Retinal pigment epithelial cell (primary cell): ENCODE measurements around the gene INPP4A.
A peak's percentile ranks its signal among the peaks of the same experiment; 100 is the strongest.
"Not testable (repeated sequence)": the region's sequence is repeated elsewhere in the genome, so short reads cannot be mapped to it uniquely, and the experiment has no call there.

Experiments
- DNase-seq: peaks from one replicate; pipeline ENCODE4 v3.0.0-alpha.2; 2010; ENCODE audit warnings: low read depth
- H3K4me3 ChIP-seq: 2 replicates; pipeline ENCODE4 v1.5.1; 2011; ENCODE audit warnings: mild to moderate bottlenecking, low read length, control low read depth, moderate library complexity
- TF ChIP-seq, protein P1 (sequence below): conservative IDR thresholded peaks from 2 replicates; pipeline ENCODE4 v1.5.1; 2011; ENCODE audit warnings: low read depth, low read length, control low read depth, inconsistent platforms

Gene INPP4A

DNA sequence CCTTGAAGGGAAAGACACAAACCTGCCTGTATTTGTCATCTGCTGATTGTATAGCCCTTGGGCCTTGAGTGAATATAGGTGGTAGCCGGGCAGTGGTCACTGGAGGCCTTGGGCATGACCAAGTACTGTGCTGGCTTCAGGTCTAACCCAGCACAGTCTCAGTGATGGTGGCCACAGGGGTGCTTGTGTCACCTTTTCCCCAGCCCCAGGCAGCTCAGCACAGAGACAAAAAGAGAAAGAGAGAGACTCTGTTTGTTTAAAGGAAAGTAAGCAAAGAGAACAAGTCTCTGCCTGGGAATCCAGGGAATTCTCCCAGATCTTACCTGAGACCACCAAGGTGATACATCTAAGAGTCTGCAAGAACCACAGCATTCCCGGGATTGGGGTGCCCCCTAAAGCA, 39.4 kb upstream of the INPP4A start:
- no peak for DNase-seq
- TF ChIP-seq, protein P1, sequence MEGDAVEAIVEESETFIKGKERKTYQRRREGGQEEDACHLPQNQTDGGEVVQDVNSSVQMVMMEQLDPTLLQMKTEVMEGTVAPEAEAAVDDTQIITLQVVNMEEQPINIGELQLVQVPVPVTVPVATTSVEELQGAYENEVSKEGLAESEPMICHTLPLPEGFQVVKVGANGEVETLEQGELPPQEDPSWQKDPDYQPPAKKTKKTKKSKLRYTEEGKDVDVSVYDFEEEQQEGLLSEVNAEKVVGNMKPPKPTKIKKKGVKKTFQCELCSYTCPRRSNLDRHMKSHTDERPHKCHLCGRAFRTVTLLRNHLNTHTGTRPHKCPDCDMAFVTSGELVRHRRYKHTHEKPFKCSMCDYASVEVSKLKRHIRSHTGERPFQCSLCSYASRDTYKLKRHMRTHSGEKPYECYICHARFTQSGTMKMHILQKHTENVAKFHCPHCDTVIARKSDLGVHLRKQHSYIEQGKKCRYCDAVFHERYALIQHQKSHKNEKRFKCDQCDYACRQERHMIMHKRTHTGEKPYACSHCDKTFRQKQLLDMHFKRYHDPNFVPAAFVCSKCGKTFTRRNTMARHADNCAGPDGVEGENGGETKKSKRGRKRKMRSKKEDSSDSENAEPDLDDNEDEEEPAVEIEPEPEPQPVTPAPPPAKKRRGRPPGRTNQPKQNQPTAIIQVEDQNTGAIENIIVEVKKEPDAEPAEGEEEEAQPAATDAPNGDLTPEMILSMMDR = no peak
- no peak overlapping the region for H3K4me3 ChIP-seq

DNA sequence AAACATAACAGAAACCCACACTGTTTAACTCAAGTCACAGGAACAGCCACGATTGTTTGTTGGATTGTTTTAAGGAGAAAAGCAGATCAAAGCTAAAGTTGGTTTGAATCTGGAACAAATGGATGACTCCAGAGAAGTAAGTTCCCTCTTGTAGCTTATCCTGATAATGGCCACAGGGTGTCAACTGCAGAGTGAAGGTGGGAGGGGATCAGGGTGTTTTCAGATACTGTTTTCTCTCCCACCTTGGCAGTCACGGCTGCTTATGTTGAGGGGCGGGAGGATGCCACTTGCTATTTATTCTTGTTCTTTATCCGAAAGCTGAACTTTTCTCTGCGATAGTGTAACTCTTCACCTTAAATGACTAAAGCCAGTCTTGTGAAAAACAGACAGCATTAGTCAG, 36.5 kb upstream of the INPP4A start:
- H3K4me3 ChIP-seq = no peak overlapping the region
- TF ChIP-seq, protein P1 = no peak
- no peak for DNase-seq

DNA sequence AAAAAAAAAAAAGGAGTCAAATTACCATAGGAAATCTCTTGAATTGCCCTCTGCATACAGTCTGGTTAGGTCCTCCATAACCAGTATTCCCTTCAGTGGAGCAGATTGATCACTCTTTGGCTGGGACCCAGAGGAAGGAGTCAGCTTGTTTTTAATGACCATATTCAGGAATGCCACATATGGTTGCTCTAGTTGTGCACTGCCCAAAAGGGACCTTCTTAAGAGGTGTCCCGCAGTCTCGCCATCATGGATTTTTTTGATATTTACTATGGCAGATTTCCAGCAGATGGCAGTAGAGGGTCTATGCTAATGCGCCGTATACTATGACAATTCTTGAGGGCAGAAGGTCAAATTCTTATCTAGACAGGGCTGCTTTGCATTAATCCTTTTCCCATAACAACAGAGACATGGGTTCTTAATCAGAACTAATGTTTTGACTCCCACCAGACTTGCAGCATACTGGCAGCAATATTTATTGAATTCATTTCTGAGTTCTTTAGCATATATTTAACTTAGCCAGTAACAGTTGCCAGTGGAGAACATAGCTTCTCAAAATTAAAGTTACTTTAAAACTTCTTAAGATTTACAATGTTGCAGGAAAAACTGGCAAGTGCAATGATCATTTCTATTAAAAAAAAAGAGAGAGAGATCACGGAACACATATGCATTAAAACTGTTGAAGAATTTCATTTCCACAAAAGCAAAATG, 31.8 kb upstream of the INPP4A start:
- no peak overlapping the region for H3K4me3 ChIP-seq
- TF ChIP-seq, protein P1 = peak; percentile 80
- DNase-seq = peak; percentile 44

DNA sequence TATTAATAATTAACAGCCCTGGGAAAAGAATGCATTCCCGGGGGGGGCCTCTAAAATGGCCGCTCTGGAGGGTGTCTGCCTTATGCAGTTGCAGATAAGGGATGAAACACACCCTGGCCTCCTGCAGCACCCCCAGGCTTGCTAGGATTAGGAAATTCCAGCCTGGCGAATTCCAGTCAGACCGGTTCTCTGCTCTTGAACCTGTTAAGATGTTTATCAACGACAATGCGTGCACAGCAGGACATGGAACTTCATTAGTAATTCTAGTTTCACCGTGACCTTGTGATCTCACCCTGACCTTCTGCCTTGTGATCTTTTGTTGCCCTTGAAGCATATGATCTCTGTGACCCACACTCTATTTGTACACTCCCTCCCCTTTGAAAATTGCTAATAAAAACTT, 30.4 kb upstream of the INPP4A start:
- H3K4me3 ChIP-seq, DNase-seq: not testable (repeated sequence)

DNA sequence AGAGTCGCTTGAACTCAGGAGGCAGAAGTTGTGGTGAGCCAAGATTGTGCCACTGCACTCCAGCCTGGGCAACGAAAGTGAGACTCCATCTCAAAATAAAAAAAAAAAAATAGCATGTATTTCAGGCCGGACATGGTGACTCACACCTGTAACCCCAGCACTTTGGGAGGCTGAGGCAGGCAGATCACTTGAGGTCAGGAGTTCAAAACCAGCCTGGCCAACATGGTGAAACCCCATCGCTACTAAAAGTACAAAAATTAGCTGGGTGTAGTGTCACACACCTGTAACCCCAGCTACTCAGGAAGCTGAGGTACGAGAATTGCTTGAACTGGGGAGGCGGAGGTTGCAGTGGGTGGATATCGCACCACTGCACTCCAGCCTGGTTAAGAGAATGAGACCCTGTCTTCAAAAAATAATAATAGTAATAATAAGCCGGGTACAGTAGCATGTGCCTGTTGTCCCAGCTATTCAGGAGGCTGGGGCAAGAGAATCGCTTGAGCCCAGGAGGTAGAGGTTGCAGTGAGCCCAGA, 28.9 kb upstream of the INPP4A start:
- not testable (repeated sequence) for DNase-seq, H3K4me3 ChIP-seq

DNA sequence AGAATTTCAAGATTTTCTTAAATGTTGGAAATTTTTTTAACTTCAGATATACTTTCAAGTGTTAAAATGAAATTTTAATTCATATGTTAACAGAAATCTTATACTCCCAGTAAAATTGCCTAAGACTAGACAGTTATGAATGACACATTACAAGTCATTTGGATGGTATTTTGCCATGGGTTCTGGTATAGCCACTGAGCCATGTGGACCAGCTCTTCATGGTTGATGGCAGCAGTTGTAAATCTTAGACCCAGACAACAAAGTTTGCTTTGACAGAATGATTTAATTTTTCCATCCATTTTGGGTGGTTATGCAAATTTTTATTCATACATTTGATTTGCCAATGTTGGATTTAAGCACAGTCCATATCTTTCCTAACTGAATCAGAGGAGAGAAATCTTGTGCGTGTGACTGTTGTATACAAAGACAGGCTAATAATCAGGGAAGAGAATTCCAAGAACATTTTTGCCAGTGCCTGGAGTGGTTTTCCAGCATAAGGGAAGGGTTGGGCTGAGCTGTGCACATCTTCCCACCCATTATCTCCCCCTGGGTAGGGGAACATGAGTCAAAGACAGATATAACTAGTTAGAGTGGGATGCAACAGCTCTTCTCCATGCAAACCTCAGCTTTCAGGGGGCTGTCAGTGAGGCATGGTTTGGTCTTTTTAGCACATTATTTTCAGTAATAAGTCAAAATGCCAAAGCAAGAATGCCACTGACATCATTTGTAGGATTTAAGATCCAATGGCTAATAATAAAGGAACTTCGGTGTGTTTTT, 28.1 kb upstream of the INPP4A start:
- DNase-seq = no peak
- TF ChIP-seq, protein P1 = no peak
- no peak overlapping the region for H3K4me3 ChIP-seq

DNA sequence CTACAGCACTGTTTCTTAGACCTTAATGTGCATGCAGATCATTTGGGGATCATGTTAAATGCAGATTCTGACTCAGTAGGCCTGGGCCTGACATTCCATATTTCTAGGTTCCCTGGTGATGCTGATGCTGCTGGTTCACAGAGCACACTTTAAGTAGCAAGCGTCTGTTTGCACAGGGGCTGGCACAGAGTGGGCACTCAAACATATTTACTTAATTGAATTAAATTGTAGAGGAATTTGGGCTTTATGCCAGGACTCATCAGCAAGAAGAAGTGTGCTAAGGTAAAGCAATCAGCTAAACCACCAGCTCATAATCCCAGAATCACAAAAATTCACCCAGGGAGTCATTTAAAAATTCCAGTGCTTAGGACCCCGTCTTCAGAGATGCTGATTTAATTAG, 25.1 kb upstream of the INPP4A start:
- no peak for DNase-seq
- TF ChIP-seq, protein P1 = no peak
- no peak overlapping the region for H3K4me3 ChIP-seq
